Measurements from ENCODE around the gene RCSD1. TPM values are rescaled to one million over a fixed set of nuclear protein-coding genes. Genes with fewer than 3 reads are reported as not detected.

The RCSD1 gene
- total and polyA plus RNA-seq, 2 of the 4 experiments (the other 2 are of a cell fraction): 0.03 TPM; not detected in 1

GRCh38 chr1:167697667-167698141 lies 67.7 kb downstream of the RCSD1 start:
- dilution Hi-C loops (cut with HindIII; ENCODE audit: low sequenced_read_pairs, unreplicated experiment): no loop called here
- H3K9me1 ChIP-seq (ENCODE audit: insufficient read depth, low read length): no peaks in the 10 kb centered on the region
- CTCF ChIA-PET: no interaction called here

More at GRCh38 chr1:167697667-167698141, 67.7 kb downstream of the RCSD1 start:
- Histone ChIP-seq H2BK5ac (ENCODE audit: low read depth, low read length, poor library complexity, severe bottlenecking) (no peak overlapping the region), H3K56ac (ENCODE audit: extremely low read depth, insufficient read depth, low read length) (no peak overlapping the region), H2AK5ac (ENCODE audit: low read depth, low read length) (no peak overlapping the region), H4K5ac (ENCODE audit: low read depth, low read length) (no peak overlapping the region), H2AK9ac (replicated peaks; ENCODE audit: low read depth, low read length, poor library complexity) (no peak overlapping the region), H3K4me2 (ENCODE audit: low read depth, low read length) (no peak overlapping the region), H2BK15ac (ENCODE audit: low read depth, low read length) (no peak overlapping the region), H3K18ac (ENCODE audit: low read depth, low read length) (no peak overlapping the region), H3K27ac (ENCODE audit: insufficient read depth, low read length) (no peak overlapping the region), H2BK20ac (ENCODE audit: low read depth, low read length) (no peak overlapping the region), H2AFZ (replicated peaks; ENCODE audit: low read length, poor library complexity) (peak overlapping the region; percentile 72), H3K4me3 (ENCODE audit: insufficient read depth, low read depth, low read length) (no peak overlapping the region), H3K4me1 (ENCODE audit: control insufficient read depth, insufficient read depth, low read length) (no peaks in the 10 kb centered on the region), H3K4ac (ENCODE audit: low read depth, low read length) (no peak overlapping the region), H4K20me1 (ENCODE audit: insufficient read depth, low read length) (no peaks in the 10 kb centered on the region), H3K36me3 (ENCODE audit: control insufficient read depth, insufficient read depth, low read length) (no peaks in the 10 kb centered on the region), H3K23ac (ENCODE audit: low read depth, low read length) (no peak overlapping the region), H3K79me1 (ENCODE audit: low read depth in 1 of 2, low read length in 2 of 2) (no peaks in the 10 kb centered on the region), H3K9ac (ENCODE audit: low read depth, low read length) (no peak overlapping the region), H3K27me3 (ENCODE audit: control insufficient read depth, insufficient read depth, low read length) (peaks cover 27% of the 10 kb centered on the region), H2BK120ac (ENCODE audit: low read depth, low read length) (no peak overlapping the region), H4K8ac (ENCODE audit: low read depth in 2 of 2, low read length in 2 of 2) (no peak overlapping the region), H3K9me3 (ENCODE audit: control insufficient read depth, insufficient read depth, low read length) (no peaks in the 10 kb centered on the region), H3K14ac (replicated peaks; ENCODE audit: low read depth, low read length) (no peak overlapping the region), H4K91ac (ENCODE audit: insufficient read depth, low read depth, low read length) (no peak overlapping the region)
- TF ChIP-seq CHD1 (IDR thresholded peaks at IDR 0.05; ENCODE audit: low read depth, low read length) (no peak), NFE2L2 (IDR thresholded peaks at IDR 0.05; ENCODE audit: low read depth, low read length) (no peak), SMC3 (IDR thresholded peaks at IDR 0.05; ENCODE audit: low read depth, low read length) (no peak), BHLHE40 (IDR thresholded peaks at IDR 0.05; ENCODE audit: low read depth, low read length) (no peak), MAZ (IDR thresholded peaks at IDR 0.05; ENCODE audit: borderline replicate concordance, low read depth, low read length) (no peak), ELK1 (IDR thresholded peaks at IDR 0.05; ENCODE audit: borderline replicate concordance, low read depth, low read length) (no peak), RCOR1 (IDR thresholded peaks at IDR 0.05; ENCODE audit: insufficient replicate concordance, low read length) (no peak), RAD21 (IDR thresholded peaks at IDR 0.05; ENCODE audit: low read length) (no peak), RFX5 (IDR thresholded peaks at IDR 0.05; ENCODE audit: low read depth, low read length) (no peak), USF2 (IDR thresholded peaks at IDR 0.05; ENCODE audit: low read depth, low read length) (no peak), CTCF (conservative IDR thresholded peaks at IDR 0.05; ENCODE audit: low read depth, low read length) (no peak), MAFK (IDR thresholded peaks at IDR 0.05; ENCODE audit: low read depth, low read length) (no peak), POLR2A (IDR thresholded peaks at IDR 0.05; ENCODE audit: low read depth, low read length) (no peak), CEBPB (IDR thresholded peaks at IDR 0.05; ENCODE audit: low read depth, low read length) (no peak), FOS (IDR thresholded peaks at IDR 0.05; ENCODE audit: low read depth, low read length) (no peak), MXI1 (IDR thresholded peaks at IDR 0.05; ENCODE audit: borderline replicate concordance, low read depth, low read length) (no peak)
- in situ Hi-C loops (cut with MboI; ENCODE audit: low sequenced_read_pairs): loop anchor here (25.0 kb wide), 1 partner anchor 435 kb away; no protein-coding TSS in a partner anchor
- no TSS peak for BruUV-seq (replicated peaks)
- intact Hi-C loops (cut with micrococcal nuclease): no loop called here
- ATAC-seq (ENCODE audit: low read depth) (no peak), DNase-seq (no peak)
- WGBS, 2 experiments (ENCODE audit: extremely low coverage in 2 of 2, insufficient read length in 1 of 2): 29% methylated on average over 8 of the region's 14 CpGs; no CpG with 5 or more reads in 1 of the 2 experiments
- POLR2A ChIA-PET (ENCODE audit: unreplicated experiment): no interaction called here

Measured in IMR-90 (cell line).